ENCODE data around the gene LGALS4.
"Not testable (repeated sequence)": the region's sequence is repeated elsewhere in the genome, so short reads cannot be mapped to it uniquely, and the experiment has no call there.

LGALS4 gene

DNA sequence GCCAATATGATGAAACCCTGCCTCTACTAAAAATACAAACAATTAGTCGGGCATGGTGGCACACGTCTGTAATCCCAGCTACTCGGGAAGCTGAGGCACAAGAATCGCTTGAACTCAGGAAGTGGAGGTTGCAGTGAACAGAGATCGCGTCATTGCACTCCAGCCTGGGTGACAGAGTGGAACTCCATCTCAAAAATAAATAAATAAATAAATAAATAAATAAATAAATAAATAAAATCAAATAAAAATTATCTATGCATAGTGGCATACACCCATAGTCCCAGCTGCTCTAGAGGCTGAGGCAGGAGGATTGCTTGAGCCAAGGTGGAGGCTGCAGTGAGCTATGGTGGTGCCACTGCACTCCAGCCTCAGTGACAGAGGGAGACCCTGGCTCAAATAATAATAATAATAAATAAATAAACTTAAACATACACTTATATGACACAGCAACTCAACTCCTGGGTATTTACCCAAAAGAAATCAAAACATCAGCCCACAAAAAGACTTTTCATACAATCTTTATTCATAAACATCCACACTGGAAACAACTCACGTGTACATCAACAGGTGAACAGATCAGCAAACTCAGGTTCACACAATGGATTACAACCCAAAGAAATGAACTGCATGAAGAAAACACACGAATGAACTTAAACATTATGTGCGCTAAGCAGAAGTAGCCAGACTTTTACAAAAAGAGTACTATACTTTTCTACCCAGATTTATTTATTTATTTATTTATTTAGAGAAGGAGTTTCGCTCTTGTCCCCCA is 46.3 kb downstream of the LGALS4 start:
- TF ChIP-seq, protein P1, sequence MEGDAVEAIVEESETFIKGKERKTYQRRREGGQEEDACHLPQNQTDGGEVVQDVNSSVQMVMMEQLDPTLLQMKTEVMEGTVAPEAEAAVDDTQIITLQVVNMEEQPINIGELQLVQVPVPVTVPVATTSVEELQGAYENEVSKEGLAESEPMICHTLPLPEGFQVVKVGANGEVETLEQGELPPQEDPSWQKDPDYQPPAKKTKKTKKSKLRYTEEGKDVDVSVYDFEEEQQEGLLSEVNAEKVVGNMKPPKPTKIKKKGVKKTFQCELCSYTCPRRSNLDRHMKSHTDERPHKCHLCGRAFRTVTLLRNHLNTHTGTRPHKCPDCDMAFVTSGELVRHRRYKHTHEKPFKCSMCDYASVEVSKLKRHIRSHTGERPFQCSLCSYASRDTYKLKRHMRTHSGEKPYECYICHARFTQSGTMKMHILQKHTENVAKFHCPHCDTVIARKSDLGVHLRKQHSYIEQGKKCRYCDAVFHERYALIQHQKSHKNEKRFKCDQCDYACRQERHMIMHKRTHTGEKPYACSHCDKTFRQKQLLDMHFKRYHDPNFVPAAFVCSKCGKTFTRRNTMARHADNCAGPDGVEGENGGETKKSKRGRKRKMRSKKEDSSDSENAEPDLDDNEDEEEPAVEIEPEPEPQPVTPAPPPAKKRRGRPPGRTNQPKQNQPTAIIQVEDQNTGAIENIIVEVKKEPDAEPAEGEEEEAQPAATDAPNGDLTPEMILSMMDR (IDR thresholded peaks at IDR 0.05; ENCODE audit: control insufficient read depth, extremely low read depth, insufficient read depth) = no peak
- no peak overlapping the region for H3K4me3 ChIP-seq (ENCODE audit: low read depth, low read length)
- no peak for DNase-seq (ENCODE audit: low read depth)

DNA sequence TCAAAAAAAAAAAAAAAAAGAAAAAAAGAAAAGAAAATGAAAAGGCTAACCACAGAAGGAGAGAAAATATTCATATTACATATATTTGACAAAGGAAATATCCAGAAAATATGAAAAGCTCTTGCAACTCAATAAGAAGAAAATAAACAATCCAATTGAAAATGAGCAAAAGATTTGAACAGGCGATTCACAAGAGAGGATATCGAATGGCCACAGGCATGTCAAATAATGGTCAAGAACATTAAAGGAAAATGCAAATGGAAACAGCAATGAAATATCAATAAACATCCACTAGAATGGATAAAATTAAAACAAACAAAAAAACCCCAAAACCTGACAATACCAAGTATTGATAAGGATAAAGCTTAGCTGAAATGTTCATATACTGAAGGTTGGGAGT is 47.5 kb downstream of the LGALS4 start:
- no peak for DNase-seq (ENCODE audit: low read depth)
- TF ChIP-seq, protein P1 (IDR thresholded peaks at IDR 0.05; ENCODE audit: control insufficient read depth, extremely low read depth, insufficient read depth) = no peak
- H3K4me3 ChIP-seq (ENCODE audit: low read depth, low read length) = no peak overlapping the region

DNA sequence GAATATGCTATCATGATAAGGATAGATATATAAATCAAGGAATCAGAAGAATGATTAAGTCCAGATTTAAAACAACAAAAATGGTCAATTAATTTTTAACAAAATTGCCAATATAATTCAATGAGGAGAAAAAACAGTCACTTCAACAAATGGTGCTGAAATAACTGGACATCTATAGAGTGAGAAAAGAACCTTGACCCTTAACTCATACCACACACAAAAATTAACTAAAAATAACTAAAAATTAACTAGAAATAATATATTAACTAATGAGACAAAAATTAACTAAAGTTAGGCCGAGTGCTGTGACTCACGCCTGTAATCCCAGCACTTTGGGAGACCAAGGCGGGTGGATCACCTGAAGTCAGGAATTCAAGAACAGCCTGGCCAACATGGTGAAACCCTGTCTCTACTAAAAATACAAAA is 48.9 kb downstream of the LGALS4 start:
- TF ChIP-seq, protein P1 (IDR thresholded peaks at IDR 0.05; ENCODE audit: control insufficient read depth, extremely low read depth, insufficient read depth) = no peak
- DNase-seq (ENCODE audit: low read depth) = no peak
- no peak overlapping the region for H3K4me3 ChIP-seq (ENCODE audit: low read depth, low read length)

DNA sequence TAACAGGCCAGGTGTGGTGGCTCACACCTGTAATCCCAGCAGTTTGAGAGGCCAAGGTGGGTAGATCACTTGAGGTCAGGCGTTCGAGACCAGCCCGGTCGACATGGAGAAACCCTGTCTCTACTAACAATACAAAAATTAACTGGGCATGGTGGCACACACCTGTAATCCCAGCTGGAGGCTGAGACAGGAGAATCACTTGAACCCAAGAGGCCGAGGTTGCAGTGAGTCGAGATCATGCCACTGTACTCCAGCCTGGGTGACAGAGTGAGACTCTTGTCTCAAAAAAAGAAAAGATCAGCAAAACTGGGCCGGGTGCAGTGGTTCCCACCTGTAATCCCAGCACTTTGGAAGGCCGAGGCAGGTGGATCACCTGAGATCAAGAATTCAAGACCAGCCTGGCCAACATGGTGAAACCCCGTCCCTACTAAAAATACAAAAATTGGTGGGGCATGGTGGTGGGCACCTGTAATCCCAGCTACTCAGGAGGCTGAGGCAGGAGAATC is 50.8 kb downstream of the LGALS4 start:
- not testable (repeated sequence) for H3K4me3 ChIP-seq (ENCODE audit: low read depth, low read length); DNase-seq (ENCODE audit: low read depth)

DNA sequence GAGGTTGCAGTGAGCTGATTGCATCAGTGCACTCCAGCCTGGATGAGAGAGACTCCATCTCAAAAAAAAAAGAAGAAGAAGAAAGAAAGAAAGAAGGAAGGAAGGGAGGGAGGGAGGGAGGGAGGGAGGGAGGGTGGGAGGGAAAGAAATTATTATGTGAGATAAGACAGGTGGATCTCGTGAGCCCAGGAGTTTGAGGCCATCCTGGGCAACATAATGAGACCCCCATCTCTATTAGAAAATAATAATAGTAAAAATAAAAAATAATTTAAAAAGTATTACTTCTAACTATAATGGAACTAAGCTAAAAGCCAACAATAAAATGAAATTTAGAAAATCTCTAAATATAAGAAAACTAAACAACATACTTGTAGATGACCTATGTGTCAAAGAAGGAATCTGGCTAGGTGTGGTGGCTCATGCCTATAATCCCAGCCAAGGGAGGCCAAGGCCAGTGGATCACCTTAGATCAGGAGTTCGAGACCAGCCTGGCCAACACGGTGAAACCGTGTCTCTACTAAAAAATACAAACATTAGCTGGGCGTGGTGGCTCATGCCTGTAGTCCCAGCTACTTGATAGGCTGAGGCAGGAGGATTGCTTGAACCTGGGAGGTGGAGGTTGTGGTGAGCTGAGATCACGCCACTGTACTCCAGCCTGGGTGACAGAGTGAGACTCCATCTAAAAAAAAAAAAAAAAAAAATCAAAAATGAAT is 51.8 kb downstream of the LGALS4 start:
- H3K4me3 ChIP-seq (ENCODE audit: low read depth, low read length); DNase-seq (ENCODE audit: low read depth): not testable (repeated sequence)

DNA sequence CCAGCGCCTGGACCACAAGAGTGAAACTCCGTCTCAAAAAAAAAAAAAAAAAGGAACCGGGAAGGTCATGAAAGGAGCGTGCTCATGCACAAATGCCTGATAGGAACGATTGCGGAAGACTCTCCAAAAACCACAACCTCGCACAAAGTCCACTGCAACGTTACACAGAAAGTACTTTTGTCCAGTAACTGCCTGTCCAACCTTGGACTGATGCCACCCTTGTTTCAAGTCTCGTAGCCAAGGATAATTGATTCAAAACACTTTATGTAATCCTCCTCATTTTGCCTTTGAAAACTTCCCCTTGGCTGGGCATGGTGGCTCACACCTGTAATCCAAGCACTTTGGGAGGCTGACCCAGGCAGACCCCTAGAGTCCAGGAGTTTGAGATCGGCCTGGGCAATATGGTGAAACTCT is 53.1 kb downstream of the LGALS4 start:
- TF ChIP-seq, protein P1 (IDR thresholded peaks at IDR 0.05; ENCODE audit: control insufficient read depth, extremely low read depth, insufficient read depth) = no peak
- DNase-seq (ENCODE audit: low read depth) = no peak
- no peak overlapping the region for H3K4me3 ChIP-seq (ENCODE audit: low read depth, low read length)

DNA sequence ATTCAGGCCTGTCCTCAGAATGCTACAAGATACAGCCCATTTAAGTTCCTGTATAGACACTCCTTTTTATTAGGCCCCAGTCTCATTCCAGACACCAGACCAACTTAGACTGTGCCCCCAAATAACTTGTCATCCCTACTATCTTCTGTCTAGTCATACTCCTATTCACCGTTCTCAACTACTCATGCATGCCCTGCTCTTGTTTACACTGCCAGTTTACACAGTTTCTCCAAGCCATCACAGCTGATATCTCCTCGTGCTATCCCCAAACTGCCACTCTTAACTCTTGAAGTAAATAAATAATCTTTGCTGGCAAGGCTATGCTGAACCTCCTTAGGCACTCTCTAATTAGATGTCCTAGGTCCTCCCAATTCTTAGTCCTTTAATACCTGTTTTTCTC is 58.5 kb downstream of the LGALS4 start:
- not testable (repeated sequence) for H3K4me3 ChIP-seq (ENCODE audit: low read depth, low read length); DNase-seq (ENCODE audit: low read depth)

DNA sequence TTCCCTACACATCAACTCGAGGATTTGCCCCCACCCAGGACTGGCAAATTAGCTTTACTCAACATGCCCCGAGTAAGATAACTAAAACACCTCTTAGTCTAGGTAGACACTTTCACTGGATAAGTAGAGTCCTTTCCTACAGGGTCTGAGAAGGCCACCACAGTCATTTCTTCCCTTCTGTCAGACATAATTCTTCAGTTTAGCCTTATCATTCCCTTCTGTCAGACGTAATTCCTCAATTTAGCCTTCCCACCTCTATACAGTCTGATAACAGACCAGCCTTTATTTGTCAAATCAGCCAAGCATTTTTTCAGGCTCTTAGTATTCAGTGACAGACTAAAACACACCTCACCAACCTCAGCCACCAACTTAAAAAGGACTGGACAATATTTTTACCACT is 59.0 kb downstream of the LGALS4 start:
- H3K4me3 ChIP-seq (ENCODE audit: low read depth, low read length); DNase-seq (ENCODE audit: low read depth): not testable (repeated sequence)

Measured in LNCaP clone FGC (cell line).